RWPE1 (cell line): Measurements from ENCODE around the gene TOP3B.
A peak's percentile ranks its signal among the peaks of the same experiment; 100 is the strongest.

Source experiments
- CTCF ChIA-PET: fragments of 350-600 bp; sonication (Branson Sonifier 250); formaldehyde crosslinking; extraction: SDS; loops from one replicate; lab custom pipeline; 2021; lab: Yijun Ruan, JAX
- POLR2A ChIA-PET: fragments of 400-600 bp; formaldehyde crosslinking; extraction: SDS; loops from one replicate; lab custom pipeline; 2020; ENCODE audit warnings: antibody characterized with exemption; ENCODE audit not compliant: low non-redundant PET; lab: Yijun Ruan, JAX
- DNase-seq: peaks from one replicate; pipeline ENCODE4 v3.0.0; 2012; ENCODE audit warnings: low spot score
- H3K27ac ChIP-seq: fragments of 450-650 bp; 2 replicates; pipeline ENCODE4 v1.5.1; 2017
- CTCF ChIP-seq: fragments of 450-650 bp; conservative IDR thresholded peaks from 2 replicates; pipeline ENCODE4 v1.5.1; 2017; ENCODE audit warnings: low read depth, mild to moderate bottlenecking

Gene TOP3B

GRCh38 chr22:22025320-22026156, 43.0 kb upstream of the TOP3B start:
- no peak for DNase-seq
- no peak overlapping the region for H3K27ac ChIP-seq
- POLR2A ChIA-PET, result no interaction called here
- CTCF ChIA-PET, result no interaction called here
- no peak for TF ChIP-seq CTCF

- no peak overlapping the region for H3K27ac ChIP-seq
- TF ChIP-seq CTCF, result no peak
- ChIA-PET POLR2A (no interaction called here), CTCF (no interaction called here)
- no peak for DNase-seq
Observed at GRCh38 chr22:22024440-22024839, 41.9 kb upstream of the TOP3B start.

GRCh38 chr22:22023581-22024137, 41.1 kb upstream of the TOP3B start:
- no peak for DNase-seq
- CTCF ChIA-PET, result no interaction called here
- H3K27ac ChIP-seq, result no peak overlapping the region
- TF ChIP-seq CTCF, result no peak
- POLR2A ChIA-PET, result no interaction called here

GRCh38 chr22:22022947-22023534, 40.5 kb upstream of the TOP3B start:
- ChIA-PET POLR2A (no interaction called here), CTCF (interaction anchor here (0.7 kb wide), 1 partner anchor 19 kb away, joined by 3 read pairs; no protein-coding TSS in a partner anchor)
- no peak for DNase-seq
- H3K27ac ChIP-seq, result no peak overlapping the region
- TF ChIP-seq CTCF, result no peak

GRCh38 chr22:22022255-22022840, 39.8 kb upstream of the TOP3B start:
- no peak for DNase-seq
- H3K27ac ChIP-seq, result no peak overlapping the region
- TF ChIP-seq CTCF, result no peak
- ChIA-PET POLR2A (no interaction called here), CTCF (interaction anchor here (0.7 kb wide), 1 partner anchor 20 kb away, joined by 3 read pairs; no protein-coding TSS in a partner anchor)

GRCh38 chr22:22021162-22021750, 38.7 kb upstream of the TOP3B start:
- CTCF ChIA-PET, result no interaction called here
- POLR2A ChIA-PET, result no interaction called here

More at GRCh38 chr22:22021162-22021750, 38.7 kb upstream of the TOP3B start:
- no peak overlapping the region for H3K27ac ChIP-seq
- no peak for TF ChIP-seq CTCF
- peak; percentile 36 for DNase-seq
